GM18511 (cell line): ENCODE measurements around the gene SYP.

ENCODE experiments used
- ATAC-seq: cut with Tn5 transposase; IDR thresholded peaks from one replicate; pipeline ENCODE4 v1.9.1; 2021; ENCODE audit warnings: mild to moderate bottlenecking, moderate library complexity; ENCODE audit not compliant: unreplicated experiment

SYP gene

GRCh38 chrX:49199906-49200771, at the start of gene SYP:
Gene SYP, minus strand, starts transcription at chrX:49200193. Its CDS starts 7 bp downstream, at chrX:49200186.
- peak; percentile 96 for ATAC-seq

- no peak for ATAC-seq
These were observed 49.6 kb upstream of the SYP start for GRCh38 chrX:49249616-49250015.

DNA sequence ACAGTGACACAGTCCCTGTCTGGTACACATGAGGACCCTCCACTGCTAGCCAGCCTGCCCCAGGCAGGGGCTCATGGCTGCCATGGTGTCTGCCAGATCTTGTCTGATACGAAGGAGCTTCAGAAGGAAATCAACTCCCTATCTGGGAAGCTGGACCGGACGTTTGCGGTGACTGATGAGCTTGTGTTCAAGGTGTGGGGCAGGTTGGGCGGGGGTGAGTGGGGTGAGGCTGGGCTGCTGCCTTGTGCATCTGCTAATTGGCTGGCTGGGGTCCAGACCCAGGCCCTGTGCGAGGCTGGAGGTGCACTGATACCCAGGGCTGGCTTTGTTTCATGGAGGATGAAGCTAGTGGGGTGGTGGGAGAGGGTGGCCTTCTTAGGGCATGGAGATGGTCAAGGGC, 49.1 kb upstream of the SYP start:
- no peak for ATAC-seq

DNA sequence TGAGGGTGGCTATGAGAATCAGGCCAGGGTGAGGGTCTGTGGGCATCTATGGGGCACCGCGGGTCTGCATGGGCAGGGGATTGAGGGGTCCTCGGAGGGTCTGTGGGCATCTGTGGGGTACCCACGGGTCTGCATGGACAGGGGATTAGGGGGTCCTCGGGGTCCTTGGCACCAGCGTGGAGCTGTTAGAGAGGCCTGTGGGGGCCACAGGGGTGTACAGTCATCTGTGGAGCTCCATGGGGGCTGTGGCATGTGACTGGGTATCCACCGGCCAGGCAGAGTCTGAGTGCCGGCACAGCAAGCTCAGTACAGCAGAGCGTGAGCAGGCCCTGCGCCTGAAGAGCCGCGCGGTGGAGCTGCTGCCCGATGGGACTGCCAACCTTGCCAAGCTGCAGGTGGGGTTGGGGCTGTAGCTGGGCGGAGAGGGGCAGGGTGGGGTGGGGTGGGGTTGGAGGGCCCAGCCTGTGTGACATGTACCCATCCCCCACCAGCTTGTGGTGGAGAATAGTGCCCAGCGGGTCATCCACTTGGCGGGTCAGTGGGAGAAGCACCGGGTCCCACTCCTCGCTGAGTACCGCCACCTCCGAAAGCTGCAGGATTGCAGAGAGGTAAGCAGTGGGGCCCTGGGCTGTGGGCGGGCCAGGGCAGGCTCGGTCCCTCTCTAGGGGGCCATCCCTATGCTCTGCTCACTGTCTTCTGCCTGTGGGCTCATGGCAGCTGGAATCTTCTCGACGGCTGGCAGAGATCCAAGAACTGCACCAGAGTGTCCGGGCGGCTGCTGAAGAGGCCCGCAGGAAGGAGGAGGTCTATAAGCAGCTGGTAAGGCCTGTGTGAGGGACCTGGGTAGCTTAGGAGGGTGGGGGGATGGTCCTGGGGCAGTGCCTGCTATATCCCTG, 48.2 kb upstream of the SYP start:
- ATAC-seq, result no peak

GRCh38 chrX:49247346-49247745, 47.4 kb upstream of the SYP start:
- ATAC-seq, result no peak

DNA sequence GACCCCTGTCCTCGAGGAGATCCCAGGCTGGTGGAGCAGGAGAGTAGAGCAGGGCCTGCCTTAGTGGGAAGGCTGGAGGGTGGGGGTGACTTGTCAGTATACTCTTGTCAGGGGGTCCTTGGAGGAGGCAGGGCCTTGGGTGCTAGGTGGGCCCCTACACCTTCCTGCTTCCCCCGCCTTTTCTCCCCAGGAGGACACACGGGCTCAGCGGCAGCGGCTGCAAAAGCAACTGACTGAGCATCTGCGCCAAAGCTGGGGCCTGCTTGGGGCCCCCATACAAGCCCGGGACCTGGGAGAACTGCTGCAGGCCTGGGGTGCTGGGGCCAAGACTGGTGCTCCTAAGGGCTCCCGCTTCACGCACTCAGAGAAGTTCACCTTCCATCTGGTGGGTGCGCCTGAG, 46.5 kb upstream of the SYP start:
- ATAC-seq, result no peak

GRCh38 chrX:49244207-49244606, 44.2 kb upstream of the SYP start:
- ATAC-seq, result no peak

- ATAC-seq, result no peak
These were observed 43.2 kb upstream of the SYP start for GRCh38 chrX:49243166-49243565.

GRCh38 chrX:49242545-49243066, 42.6 kb upstream of the SYP start:
- ATAC-seq, result no peak

- no peak for ATAC-seq
These were observed 38.7 kb upstream of the SYP start for GRCh38 chrX:49238735-49239134.

GRCh38 chrX:49237060-49237459, 37.1 kb upstream of the SYP start:
- peak; percentile 66 for ATAC-seq

DNA sequence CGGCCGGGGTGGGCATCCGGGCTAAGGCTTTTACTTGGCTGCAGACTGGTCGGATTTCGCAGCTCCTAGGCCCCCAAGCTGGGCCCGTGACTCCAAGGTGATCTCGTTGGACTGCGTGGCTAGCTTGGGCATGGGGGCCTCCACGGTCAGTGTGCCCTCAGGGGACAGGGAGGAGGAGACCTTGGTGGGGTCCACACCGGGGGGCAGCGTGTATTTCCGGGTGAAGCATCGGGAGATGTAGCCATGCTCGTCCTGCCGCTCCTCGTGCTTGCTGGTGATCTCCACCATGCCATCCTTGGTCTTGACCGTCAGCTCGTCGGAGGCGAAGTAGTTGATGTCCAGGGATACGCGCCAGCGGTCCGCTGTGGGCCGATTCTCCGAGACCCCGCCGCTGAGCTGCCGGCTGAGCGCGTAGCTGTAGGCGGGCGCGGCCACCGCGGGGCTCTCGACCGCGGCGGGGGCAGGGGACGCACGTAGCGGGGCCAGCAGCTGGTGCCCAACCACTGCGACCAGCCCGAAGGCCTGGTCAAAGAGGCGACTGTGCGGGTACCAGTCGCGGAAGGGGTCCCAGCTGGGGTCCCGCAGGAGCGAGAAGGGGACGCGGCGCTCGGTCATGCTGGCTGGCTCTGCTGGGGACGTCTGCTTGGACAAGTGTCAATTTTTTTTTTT, 34.0 kb upstream of the SYP start:
- ATAC-seq, result no peak

DNA sequence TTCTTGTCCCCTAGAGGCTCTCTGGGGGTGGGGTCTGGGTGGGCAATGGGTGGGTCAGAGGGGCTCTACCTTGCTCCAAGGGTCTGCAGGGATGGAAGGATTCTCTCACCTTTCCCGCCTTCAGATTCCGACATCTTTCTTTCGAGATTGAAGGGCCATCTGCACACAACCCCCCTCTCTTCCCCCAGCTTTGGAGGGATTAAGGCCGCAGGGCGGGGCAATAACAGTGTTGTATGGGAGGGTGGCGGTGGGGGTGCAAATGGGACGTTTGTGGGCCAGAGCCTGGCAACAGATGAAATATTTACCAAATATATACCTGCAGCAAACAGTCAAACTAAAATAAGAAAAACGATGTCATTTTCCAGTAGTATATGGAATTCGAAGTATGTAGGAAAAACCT, 33.2 kb upstream of the SYP start, which contains the start of gene CACNA1F:
TSS of gene CACNA1F (minus strand) at position 165 of the 400 bp plus-strand sequence. CDS start at position 134, 31 bp downstream.
- ATAC-seq, result no peak

GRCh38 chrX:49232525-49232924, 32.5 kb upstream of the SYP start:
- ATAC-seq, result no peak

DNA sequence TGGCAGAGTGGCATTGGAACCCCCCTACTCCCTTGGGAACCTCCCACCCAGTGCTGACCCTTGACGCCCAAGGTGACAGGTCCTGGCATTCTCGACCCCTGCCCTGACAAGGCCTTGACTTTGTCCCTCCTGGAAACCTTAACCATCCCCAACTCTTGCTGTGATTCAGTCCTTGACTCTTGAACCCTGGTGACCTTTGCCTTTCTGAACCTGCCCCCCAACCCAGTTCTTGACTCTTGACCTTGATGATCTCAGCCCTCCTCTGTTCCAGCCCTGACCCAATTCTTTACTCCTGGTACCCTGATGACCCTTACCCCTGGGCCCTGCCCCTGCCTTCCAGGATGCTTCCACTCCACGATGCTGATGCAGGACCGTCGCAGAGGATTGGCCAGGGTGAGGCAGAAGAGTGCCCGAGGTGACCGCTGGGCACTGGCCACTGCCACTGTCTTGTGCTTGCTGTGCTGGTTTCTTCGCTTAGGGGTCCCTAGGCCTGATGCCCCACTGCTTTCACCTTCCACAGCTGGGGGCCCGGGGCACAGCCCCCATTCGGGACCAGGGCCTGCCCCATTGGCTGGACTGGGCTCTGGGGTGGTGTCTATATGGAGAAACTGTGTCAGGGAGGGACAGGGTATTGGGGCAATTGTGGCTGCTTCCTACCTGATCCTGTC, 31.5 kb upstream of the SYP start:
- no peak for ATAC-seq

DNA sequence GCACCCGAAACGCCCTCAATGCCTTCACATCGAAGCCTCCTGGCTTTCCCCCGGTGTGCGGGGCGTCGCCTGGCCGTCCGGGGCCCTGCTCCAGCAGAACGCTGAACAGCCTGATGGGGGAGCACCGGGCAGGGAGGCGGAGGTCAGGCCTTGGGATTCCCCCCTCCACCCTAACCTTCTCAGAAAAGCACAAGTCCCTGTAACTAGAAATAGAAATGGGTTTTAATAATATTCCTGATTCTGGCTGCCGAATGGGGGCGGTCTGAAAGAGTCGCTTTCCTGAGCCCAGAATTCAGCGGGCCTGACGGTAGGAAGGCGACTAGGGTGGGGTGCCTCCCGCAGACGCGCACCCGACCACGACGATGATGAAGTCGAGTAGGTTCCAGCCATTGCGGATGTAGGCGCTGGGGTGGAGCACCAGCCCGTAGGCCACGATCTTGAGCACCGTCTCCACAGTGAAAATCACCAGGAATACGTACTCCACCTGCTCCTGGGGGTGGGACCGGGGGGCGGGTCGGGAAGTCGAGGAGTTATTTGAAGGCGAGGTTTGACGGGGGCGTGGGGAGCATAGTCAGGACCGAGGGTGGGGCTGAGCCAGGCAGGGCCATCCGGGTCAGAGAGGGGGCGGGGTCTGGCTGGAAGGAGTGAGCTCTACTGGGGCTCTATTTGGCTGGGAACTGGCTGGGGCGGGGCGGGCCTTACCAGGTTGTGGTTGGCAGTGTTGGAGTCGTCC, 30.7 kb upstream of the SYP start:
- peak; percentile 68 for ATAC-seq

DNA sequence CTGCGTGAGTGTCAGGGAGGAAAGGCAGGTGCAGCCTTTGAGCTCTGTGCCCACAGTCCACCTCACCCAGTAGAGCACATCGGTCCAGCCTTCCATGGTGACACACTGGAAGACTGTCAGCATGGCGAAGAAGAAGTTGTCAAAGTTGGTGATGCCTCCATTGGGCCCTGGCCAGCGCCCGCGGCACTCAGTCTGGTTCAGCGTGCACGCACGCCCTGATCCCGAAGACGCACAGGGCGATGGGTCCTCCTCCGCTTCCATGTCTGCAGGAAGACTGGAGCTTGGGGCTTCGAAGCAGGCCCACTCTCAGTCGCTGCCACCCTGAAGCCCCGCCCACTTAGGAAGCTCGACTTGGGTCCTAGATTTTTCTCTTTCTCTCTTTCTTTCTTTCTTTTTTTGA, 28.2 kb upstream of the SYP start:
- ATAC-seq, result no peak

DNA sequence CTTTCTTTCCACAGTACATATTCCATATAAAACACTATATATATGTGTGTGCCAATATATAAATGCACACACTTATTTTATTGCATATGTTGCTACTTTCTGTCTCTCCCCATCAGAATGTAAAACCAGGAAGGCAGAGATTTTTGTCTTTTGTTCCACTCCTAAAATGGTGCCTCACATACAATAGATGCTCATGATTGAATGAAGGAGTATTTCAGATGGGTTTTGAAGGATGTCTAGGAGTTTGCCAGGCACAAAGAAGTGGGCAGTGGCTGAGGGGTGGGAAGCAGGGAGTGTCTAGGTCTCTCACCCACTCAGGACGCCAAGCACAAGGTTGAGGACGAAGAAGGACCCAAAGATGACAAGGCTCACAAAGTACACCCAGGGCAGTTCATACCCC, 27.7 kb upstream of the SYP start:
- no peak for ATAC-seq

- ATAC-seq, result no peak
These were observed 27.0 kb upstream of the SYP start for GRCh38 chrX:49226946-49227345.

DNA sequence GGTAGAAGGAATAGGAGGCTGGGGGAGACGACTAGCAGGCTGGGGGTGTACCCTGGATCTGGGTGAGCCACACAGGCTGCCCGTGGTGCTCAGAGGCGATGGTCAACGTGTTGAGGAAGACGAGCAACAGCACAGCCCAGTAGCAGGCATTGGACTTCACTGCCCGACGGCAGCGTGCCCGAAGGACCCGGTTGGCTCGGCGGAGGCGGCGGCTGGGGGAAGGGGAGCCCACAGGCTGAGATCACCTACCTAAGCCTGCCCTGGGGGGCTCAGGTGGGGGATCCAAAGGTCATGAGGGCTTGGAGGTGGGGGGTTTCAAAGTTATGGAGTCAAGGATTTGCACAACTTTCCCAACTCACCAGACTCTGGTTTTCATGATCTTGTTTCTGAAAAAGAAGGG, 25.9 kb upstream of the SYP start:
- ATAC-seq, result no peak
